Keratinocyte (primary cell): ENCODE data around the gene TRAF1. TPM values are rescaled to one million over a fixed set of nuclear protein-coding genes. Genes with fewer than 3 reads are reported as not detected.

ENCODE experiments used
- DNase-seq: peaks from one replicate; pipeline ENCODE4 v3.0.0-alpha.2; 2011; ENCODE audit warnings: low read depth, missing footprints, low spot score
- FAIRE-seq: peaks from 2 replicates; lab custom pipeline; 2011; peaks lifted over from hg19 to GRCh38; lab: Jason Lieb, UNC
- H2AFZ ChIP-seq: 2 replicates; pipeline ENCODE4 v1.6.0; 2012; ENCODE audit warnings: low read length, control low read depth, inconsistent platforms; ENCODE audit not compliant: control insufficient read depth
- H3K27ac ChIP-seq: 2 replicates; pipeline ENCODE4 v1.5.1; 2011; ENCODE audit warnings: low read length; ENCODE audit not compliant: control insufficient read depth, insufficient read depth
- H3K27me3 ChIP-seq: 3 replicates; pipeline ENCODE4 v1.6.0; 2011; ENCODE audit warnings: low read length; ENCODE audit not compliant: control insufficient read depth, insufficient read depth; ENCODE audit errors: extremely low read depth
- H3K36me3 ChIP-seq, 2 experiments: 2 replicates in 1 of 2; 3 replicates in 1 of 2; pipeline ENCODE4 v1.5.1; 2011; ENCODE audit warnings: low read length in 2 of 2, mild to moderate bottlenecking in 1 of 2; ENCODE audit not compliant: control insufficient read depth in 2 of 2, insufficient read depth in 2 of 2; ENCODE audit errors: extremely low read depth in 1 of 2
- H3K4me1 ChIP-seq: 3 replicates; pipeline ENCODE4 v1.5.1; 2011; ENCODE audit warnings: low read length; ENCODE audit not compliant: control insufficient read depth, insufficient read depth; ENCODE audit errors: extremely low read depth
- H3K4me2 ChIP-seq: 3 replicates; pipeline ENCODE4 v1.6.0; 2011; ENCODE audit warnings: low read depth, low read length; ENCODE audit not compliant: control insufficient read depth, insufficient read depth; ENCODE audit errors: extremely low read depth
- H3K4me3 ChIP-seq, 3 experiments: fragments of 200-600 bp in 1 of 3; sonication (generic) in 1 of 3; 2 replicates in 2 of 3; 3 replicates in 1 of 3; pipeline ENCODE4 v1.5.1; 2011 to 2016; ENCODE audit warnings: low read length in 3 of 3, mild to moderate bottlenecking in 3 of 3, control low read depth in 2 of 3, inconsistent platforms in 1 of 3, low read depth in 1 of 3, mixed read lengths in 1 of 3, mixed run types in 1 of 3, moderate library complexity in 1 of 3; ENCODE audit not compliant: control insufficient read depth in 2 of 3, insufficient read depth in 2 of 3; ENCODE audit errors: extremely low read depth in 1 of 3
- H3K79me2 ChIP-seq: 2 replicates; pipeline ENCODE4 v1.6.0; 2012; ENCODE audit warnings: low read length; ENCODE audit not compliant: control insufficient read depth, insufficient read depth
- H3K9ac ChIP-seq: 3 replicates; pipeline ENCODE4 v1.6.0; 2011; ENCODE audit warnings: low read length; ENCODE audit not compliant: control insufficient read depth, insufficient read depth; ENCODE audit errors: extremely low read depth
- H3K9me1 ChIP-seq: 3 replicates; pipeline ENCODE4 v1.6.0; 2011; ENCODE audit warnings: low read length; ENCODE audit not compliant: control insufficient read depth, insufficient read depth; ENCODE audit errors: extremely low read depth
- H3K9me3 ChIP-seq: 2 replicates; pipeline ENCODE4 v1.5.1; 2012; ENCODE audit warnings: low read depth, low read length; ENCODE audit not compliant: control insufficient read depth
- H4K20me1 ChIP-seq: 3 replicates; pipeline ENCODE4 v1.6.0; 2011; ENCODE audit warnings: low read length; ENCODE audit not compliant: control insufficient read depth, insufficient read depth; ENCODE audit errors: extremely low read depth
- CTCF ChIP-seq, 3 experiments: IDR thresholded peaks in 1 of 3; conservative IDR thresholded peaks in 1 of 3; optimal IDR thresholded peaks in 1 of 3; 2 replicates in 2 of 3; 3 replicates in 1 of 3; pipeline versions ENCODE3 to v1.5.1; 2011; ENCODE audit warnings: low read length in 3 of 3, mild to moderate bottlenecking in 3 of 3, moderate library complexity in 2 of 3, control low read depth in 1 of 3, inconsistent platforms in 1 of 3; ENCODE audit not compliant: insufficient read depth in 2 of 3; ENCODE audit errors: extremely low read depth in 1 of 3
- EZH2 ChIP-seq: IDR thresholded peaks from one replicate; pipeline ENCODE4 v1.6.1; 2012; ENCODE audit warnings: inconsistent platforms, mild to moderate bottlenecking, low read length, moderate library complexity
- dilution Hi-C: fragments of 300-500 bp; cut with MboI; formaldehyde crosslinking; loops from one replicate; pipeline ENCODE4 v1.7.0; 2020; ENCODE audit warnings: low sequenced_read_pairs; ENCODE audit not compliant: extremely low pct_ligation_motif_present
- polyA plus RNA-seq, 5 experiments: library from polyadenylated mRNA; depleted of rRNA in 3 of 5; stranded (reverse) in 3 of 5; stranded (forward) in 1 of 5; unstranded in 1 of 5; fragments of >200 nt; gene quantifications; 1 replicate in 1 of 5; 2 replicates in 3 of 5; 3 replicates in 1 of 5; pipeline versions ENCODE4 v1.2.1 to v1.2.3, GENCODE V29; 2011 to 2012; ENCODE audit warnings: missing spikeins in 2 of 5, low read depth in 1 of 5, low replicate concordance in 1 of 5

The TRAF1 gene
- polyA plus RNA-seq, 1 donor (not counting 4 experiments of a cell fraction or from before 2014, with no cell fraction given): 1.2 TPM

- Histone ChIP-seq H3K9me1 (no peaks in the 10 kb centered on the region), H3K36me3 (no peaks in the 10 kb centered on the region), H3K9ac (no peak overlapping the region), H4K20me1 (no peaks in the 10 kb centered on the region), H3K27me3 (no peaks in the 10 kb centered on the region), H3K4me3 (no peak overlapping the region), H3K4me2 (no peak overlapping the region), H3K79me2 (no peaks in the 10 kb centered on the region), H3K4me1 (peaks cover 41% of the 10 kb centered on the region), H3K27ac (no peak overlapping the region), H3K9me3 (no peaks in the 10 kb centered on the region), H2AFZ (no peak overlapping the region)
- TF ChIP-seq EZH2 (no peak), CTCF (optimal IDR thresholded peaks at IDR 0.05 in 1 of 3, IDR thresholded peaks at IDR 0.05 in 1 of 3, conservative IDR thresholded peaks at IDR 0.05 in 1 of 3; ENCODE audit: extremely low read depth in 1 of 3, insufficient read depth in 2 of 3, low read length in 3 of 3) (no peak)
- DNase-seq (no peak), FAIRE-seq (no peak)
- dilution Hi-C loops: no loop called here
These were observed 10.1 kb upstream of the TRAF1 start for GRCh38 chr9:120936764-120937122.

GRCh38 chr9:120936011-120936763 is 9.6 kb upstream of the TRAF1 start:
- Histone ChIP-seq H3K36me3 (no peaks in the 10 kb centered on the region), H2AFZ (peak overlapping the region; percentile 91), H3K9ac (peak overlapping the region; percentile 79), H3K4me1 (peaks cover 41% of the 10 kb centered on the region), H3K9me1 (no peaks in the 10 kb centered on the region), H3K9me3 (no peaks in the 10 kb centered on the region), H3K27ac (peak overlapping the region; percentile 93), H3K27me3 (no peaks in the 10 kb centered on the region), H3K79me2 (no peaks in the 10 kb centered on the region), H3K4me3 (peak overlapping the region; percentile 18 to 63 (median 53)), H3K4me2 (peak overlapping the region; percentile 91), H4K20me1 (no peaks in the 10 kb centered on the region)
- dilution Hi-C loops: no loop called here
- TF ChIP-seq EZH2 (no peak), CTCF (optimal IDR thresholded peaks at IDR 0.05 in 1 of 3, IDR thresholded peaks at IDR 0.05 in 1 of 3, conservative IDR thresholded peaks at IDR 0.05 in 1 of 3; ENCODE audit: extremely low read depth in 1 of 3, insufficient read depth in 2 of 3, low read length in 3 of 3) (peak; percentile 83 to 98 (median 94))
- FAIRE-seq (peak; percentile 20), DNase-seq (peak; percentile 78)
